ENCODE data around the gene MRGPRX2. TPM values are rescaled to one million over a fixed set of nuclear protein-coding genes. Genes with fewer than 3 reads are reported as not detected.

MRGPRX2 gene
- total and polyA plus RNA-seq, 9 donors: 0.22 to 0.23 TPM; not detected in 7

GRCh38 chr11:19025481-19026406 is 34.8 kb downstream of the MRGPRX2 start:
- TF ChIP-seq POLR2A (IDR thresholded peaks at IDR 0.05) (no peak), EP300 (IDR thresholded peaks at IDR 0.05) (no peak), CTCF (IDR thresholded peaks at IDR 0.05) (no peak)
- WGBS, 3 donors: 11 to 14% (median 11%) methylated on average over 5 of the region's 5 CpGs
- intact Hi-C loops (cut with DNase I): no loop called here
- Histone ChIP-seq H3K36me3 (no peaks in the 10 kb centered on the region), H3K9me3 (no peaks in the 10 kb centered on the region), H3K4me1 (ENCODE audit: insufficient read depth) (no peaks in the 10 kb centered on the region), H3K4me3 (no peak overlapping the region), H3K27me3 (no peaks in the 10 kb centered on the region), H3K27ac (no peak overlapping the region)
- no peak for DNase-seq

- Histone ChIP-seq H3K9me3 (no peaks in the 10 kb centered on the region), H3K36me3 (no peaks in the 10 kb centered on the region), H3K4me1 (ENCODE audit: insufficient read depth) (no peaks in the 10 kb centered on the region), H3K27ac (no peak overlapping the region), H3K27me3 (no peaks in the 10 kb centered on the region), H3K4me3 (no peak overlapping the region)
- intact Hi-C loops (cut with DNase I): no loop called here
- DNase-seq: no peak
- TF ChIP-seq POLR2A (IDR thresholded peaks at IDR 0.05) (no peak), CTCF (IDR thresholded peaks at IDR 0.05) (no peak), EP300 (IDR thresholded peaks at IDR 0.05) (no peak)
These were observed 39.7 kb downstream of the MRGPRX2 start for GRCh38 chr11:19020831-19021230.

- Histone ChIP-seq H3K4me3 (no peak overlapping the region), H3K27me3 (no peaks in the 10 kb centered on the region), H3K36me3 (no peaks in the 10 kb centered on the region), H3K9me3 (no peaks in the 10 kb centered on the region), H3K27ac (no peak overlapping the region), H3K4me1 (ENCODE audit: insufficient read depth) (no peaks in the 10 kb centered on the region)
- TF ChIP-seq POLR2A (IDR thresholded peaks at IDR 0.05) (no peak), CTCF (IDR thresholded peaks at IDR 0.05) (no peak), EP300 (IDR thresholded peaks at IDR 0.05) (no peak)
- no peak for DNase-seq
- intact Hi-C loops (cut with DNase I): no loop called here
- 4 to 10% (median 6%) methylated on average over 3 of the region's 3 CpGs for WGBS, 3 donors
These were observed 41.6 kb downstream of the MRGPRX2 start for GRCh38 chr11:19018901-19019300.

- no peak overlapping the region for H3K27ac ChIP-seq
- no peak overlapping the region for H3K4me3 ChIP-seq
- no peaks in the 10 kb centered on the region for H3K36me3 ChIP-seq
- TF ChIP-seq POLR2A (IDR thresholded peaks at IDR 0.05) (no peak), CTCF (IDR thresholded peaks at IDR 0.05) (no peak), EP300 (IDR thresholded peaks at IDR 0.05) (no peak)
- intact Hi-C loops (cut with DNase I): no loop called here
- no peak for DNase-seq
- 69 to 79% (median 69%) methylated on average over 3 of the region's 3 CpGs for WGBS, 3 donors
- H3K4me1 ChIP-seq (ENCODE audit: insufficient read depth): no peaks in the 10 kb centered on the region
- H3K9me3 ChIP-seq: no peaks in the 10 kb centered on the region
- H3K27me3 ChIP-seq: no peaks in the 10 kb centered on the region
These were observed 47.2 kb downstream of the MRGPRX2 start for GRCh38 chr11:19013181-19013857.
